VCaP (cell line): ENCODE data around the gene ATN1.

Source experiments
- H3K27ac ChIP-seq: fragments of 450-650 bp; 2 replicates; pipeline ENCODE4 v1.5.1; 2017
- CTCF ChIP-seq: fragments of 450-650 bp; conservative IDR thresholded peaks from 2 replicates; pipeline ENCODE4 v1.5.1; 2017; ENCODE audit warnings: mild to moderate bottlenecking, moderate library complexity

The ATN1 gene

GRCh38 chr12:6928022-6928702 lies 403 bp downstream of the ATN1 start:
- TF ChIP-seq CTCF: no peak

GRCh38 chr12:6928703-6929407 lies 1.1 kb downstream of the ATN1 start:
- peak overlapping the region; percentile 96 for H3K27ac ChIP-seq
- no peak for TF ChIP-seq CTCF

More at GRCh38 chr12:6928022-6928702, 403 bp downstream of the ATN1 start:
- peak overlapping the region; percentile 96 for H3K27ac ChIP-seq

GRCh38 chr12:6929466-6930452 lies 2.0 kb downstream of the ATN1 start:
- H3K27ac ChIP-seq: peak overlapping the region; percentile 96
- no peak for TF ChIP-seq CTCF

GRCh38 chr12:6932766-6933165 lies 5.0 kb downstream of the ATN1 start:
- H3K27ac ChIP-seq: no peak overlapping the region
- TF ChIP-seq CTCF: no peak

- no peak for TF ChIP-seq CTCF
- H3K27ac ChIP-seq: peak overlapping the region; percentile 19
Measured at GRCh38 chr12:6934110-6934509, 6.4 kb downstream of the ATN1 start.

GRCh38 chr12:6935371-6936193 lies 7.8 kb downstream of the ATN1 start:
- H3K27ac ChIP-seq: peak overlapping the region; percentile 97; the same call in 1 of the 2 replicates
- TF ChIP-seq CTCF: no peak
